ENCODE measurements around the gene LGMN. TPM values are rescaled to one million over a fixed set of nuclear protein-coding genes. Genes with fewer than 3 reads are reported as not detected.

The LGMN gene
- total RNA-seq, 1 donor from 2014 or later = 52.6 TPM

DNA sequence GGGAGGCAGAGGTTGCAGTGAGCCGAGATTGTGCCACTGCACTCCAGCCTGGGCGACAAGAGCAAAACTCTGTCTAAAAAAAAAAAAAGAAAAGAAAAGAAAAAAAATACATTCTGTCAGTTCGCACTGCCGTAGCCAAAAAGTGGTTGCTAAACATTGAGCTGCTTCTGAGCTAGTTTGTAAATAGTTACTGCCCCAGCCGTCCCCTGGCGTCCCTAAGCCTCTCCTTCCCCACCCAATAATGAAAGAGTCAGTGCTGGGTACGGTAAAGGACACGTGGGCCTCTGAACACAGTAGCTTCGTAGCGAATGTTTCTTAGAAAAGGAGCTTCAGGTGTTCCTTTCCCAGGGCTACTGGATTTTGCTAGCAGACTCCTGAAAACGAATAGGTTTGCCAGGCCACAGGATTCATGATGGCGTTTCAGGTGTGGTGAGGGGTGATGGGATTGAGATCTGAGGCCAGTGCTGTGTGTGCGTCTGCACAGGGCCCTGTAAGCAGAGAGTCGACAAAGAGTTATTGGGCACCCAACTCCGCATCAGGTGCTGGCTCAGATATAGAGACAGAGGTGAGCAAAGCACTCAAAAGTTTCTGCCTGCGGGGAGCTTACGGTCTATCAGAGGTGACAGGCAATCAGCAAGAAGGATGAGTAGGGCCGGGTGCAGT is 94.1 kb downstream of the LGMN start:
- DNase-seq (ENCODE audit: low read depth in 2 of 2) = no peak

Other genes starting within 250 kb of the LGMN start
- 4.1 and 6.6 TPM in 2 replicates for gene RIN3, start 234.8 kb downstream of the LGMN start, total RNA-seq
- 22.9 and 27.4 TPM in 2 replicates for gene GOLGA5, start 45.7 kb upstream of the LGMN start, total RNA-seq
- not detected in 2 replicates for gene CHGA, start 174.5 kb upstream of the LGMN start, total RNA-seq